ENCODE results near the gene HABP2.

GRCh38 chr10:113603057-113603777 is 50.4 kb downstream of the HABP2 start:
- no peak for TF ChIP-seq CTCF (IDR thresholded peaks at IDR 0.05; ENCODE audit: low read depth, low read length, missing input control)
- TF ChIP-seq TAF1 (conservative IDR thresholded peaks at IDR 0.05), result no peak
- TF ChIP-seq YY1 (IDR thresholded peaks at IDR 0.05), result no peak
- TF ChIP-seq SP1 (IDR thresholded peaks at IDR 0.05), result no peak
- no peak for TF ChIP-seq RXRA (IDR thresholded peaks at IDR 0.05)
- TF ChIP-seq REST (IDR thresholded peaks at IDR 0.05), result no peak
- no peak for TF ChIP-seq JUND (IDR thresholded peaks at IDR 0.05)
- no peak for TF ChIP-seq RAD21 (IDR thresholded peaks at IDR 0.05)
- TF ChIP-seq, protein P1, sequence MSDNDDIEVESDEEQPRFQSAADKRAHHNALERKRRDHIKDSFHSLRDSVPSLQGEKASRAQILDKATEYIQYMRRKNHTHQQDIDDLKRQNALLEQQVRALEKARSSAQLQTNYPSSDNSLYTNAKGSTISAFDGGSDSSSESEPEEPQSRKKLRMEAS (IDR thresholded peaks at IDR 0.05), result no peak
- TF ChIP-seq HNF4G (IDR thresholded peaks at IDR 0.05), result no peak
- TF ChIP-seq, protein P2, sequence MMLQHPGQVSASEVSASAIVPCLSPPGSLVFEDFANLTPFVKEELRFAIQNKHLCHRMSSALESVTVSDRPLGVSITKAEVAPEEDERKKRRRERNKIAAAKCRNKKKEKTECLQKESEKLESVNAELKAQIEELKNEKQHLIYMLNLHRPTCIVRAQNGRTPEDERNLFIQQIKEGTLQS (IDR thresholded peaks at IDR 0.05), result no peak
